ENCODE data around the gene TUBB3. TPM values are rescaled to one million over a fixed set of nuclear protein-coding genes. Genes with fewer than 3 reads are reported as not detected.

Gene TUBB3
- total RNA-seq, 3 donors from 2014 or later: 1.6 to 2.9 (median 1.8) TPM

DNA sequence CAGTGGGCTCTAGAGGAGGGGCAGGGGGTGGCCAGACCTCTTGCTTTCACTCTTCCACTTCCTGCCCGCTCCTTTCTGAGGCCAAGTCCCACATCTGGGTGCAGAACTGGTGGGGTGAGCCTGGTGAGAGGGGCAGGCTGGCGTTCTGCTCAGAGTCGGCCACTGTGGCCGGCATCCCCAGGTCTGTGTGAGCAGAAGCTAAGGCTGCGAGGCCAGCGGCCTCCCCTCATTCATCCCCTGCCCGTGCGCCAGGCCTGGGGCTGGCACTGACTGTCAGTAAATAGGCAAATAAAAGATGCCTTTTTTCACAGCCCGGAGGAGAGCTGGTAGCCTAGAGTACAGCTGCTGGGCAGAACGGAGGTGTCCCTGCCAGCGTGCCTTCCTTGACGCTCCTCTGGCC lies 26.6 kb downstream of the TUBB3 start:
- intact Hi-C loops (cut with DNase I; ENCODE audit: low total_unique reads): no loop called here
- no peaks in the 10 kb centered on the region for H3K9me3 ChIP-seq
- TF ChIP-seq POLR2AphosphoS5 (IDR thresholded peaks at IDR 0.05) (no peak), POLR2A (IDR thresholded peaks at IDR 0.05) (no peak)
- TF ChIP-seq, protein P1, sequence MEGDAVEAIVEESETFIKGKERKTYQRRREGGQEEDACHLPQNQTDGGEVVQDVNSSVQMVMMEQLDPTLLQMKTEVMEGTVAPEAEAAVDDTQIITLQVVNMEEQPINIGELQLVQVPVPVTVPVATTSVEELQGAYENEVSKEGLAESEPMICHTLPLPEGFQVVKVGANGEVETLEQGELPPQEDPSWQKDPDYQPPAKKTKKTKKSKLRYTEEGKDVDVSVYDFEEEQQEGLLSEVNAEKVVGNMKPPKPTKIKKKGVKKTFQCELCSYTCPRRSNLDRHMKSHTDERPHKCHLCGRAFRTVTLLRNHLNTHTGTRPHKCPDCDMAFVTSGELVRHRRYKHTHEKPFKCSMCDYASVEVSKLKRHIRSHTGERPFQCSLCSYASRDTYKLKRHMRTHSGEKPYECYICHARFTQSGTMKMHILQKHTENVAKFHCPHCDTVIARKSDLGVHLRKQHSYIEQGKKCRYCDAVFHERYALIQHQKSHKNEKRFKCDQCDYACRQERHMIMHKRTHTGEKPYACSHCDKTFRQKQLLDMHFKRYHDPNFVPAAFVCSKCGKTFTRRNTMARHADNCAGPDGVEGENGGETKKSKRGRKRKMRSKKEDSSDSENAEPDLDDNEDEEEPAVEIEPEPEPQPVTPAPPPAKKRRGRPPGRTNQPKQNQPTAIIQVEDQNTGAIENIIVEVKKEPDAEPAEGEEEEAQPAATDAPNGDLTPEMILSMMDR (IDR thresholded peaks at IDR 0.05): no peak
- no peak overlapping the region for H3K27ac ChIP-seq
- H3K4me3 ChIP-seq: peak overlapping the region; percentile 53 to 87 (median 63)
- DNase-seq (ENCODE audit: low spot score in 2 of 2): no peak
- H3K4me1 ChIP-seq: peaks cover 3 to 4% of the 10 kb centered on the region in 2 donors
- H3K27me3 ChIP-seq: no peaks in the 10 kb centered on the region
- H3K36me3 ChIP-seq: no peaks in the 10 kb centered on the region

- no peak overlapping the region for H3K27ac ChIP-seq
- DNase-seq (ENCODE audit: low spot score in 2 of 2): no peak
- no peaks in the 10 kb centered on the region for H3K9me3 ChIP-seq
- no peaks in the 10 kb centered on the region for H3K36me3 ChIP-seq
- no peak for TF ChIP-seq POLR2AphosphoS5 (IDR thresholded peaks at IDR 0.05)
- TF ChIP-seq, protein P1 (IDR thresholded peaks at IDR 0.05): no peak
- no peak for TF ChIP-seq POLR2A (IDR thresholded peaks at IDR 0.05)
- intact Hi-C loops (cut with DNase I; ENCODE audit: low total_unique reads): no loop called here
- H3K4me3 ChIP-seq: no peak overlapping the region
- H3K27me3 ChIP-seq: no peaks in the 10 kb centered on the region
- H3K4me1 ChIP-seq: peaks cover 3 to 4% of the 10 kb centered on the region in 2 donors
These were observed 28.4 kb downstream of the TUBB3 start for GRCh38 chr16:89951509-89951908.

DNA sequence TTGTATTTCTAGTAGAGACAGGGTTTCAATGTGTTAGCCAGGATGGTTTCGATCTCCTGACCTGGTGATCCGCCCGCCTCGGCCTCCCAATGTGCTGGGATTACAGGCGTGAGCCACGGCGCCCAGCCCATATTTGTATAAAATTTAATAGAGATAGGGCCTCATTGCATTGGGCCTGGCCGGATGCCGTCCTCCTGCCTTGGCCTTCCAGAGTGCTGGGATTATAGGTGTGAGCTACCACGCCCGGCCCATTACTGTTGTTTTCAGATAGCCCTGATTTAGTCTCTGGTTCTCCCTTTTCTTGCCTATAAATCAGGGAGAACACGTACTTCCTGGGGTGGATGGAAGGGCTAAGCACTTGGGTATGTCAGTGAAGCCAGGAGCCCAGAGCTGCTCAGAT lies 28.9 kb downstream of the TUBB3 start:
- Histone ChIP-seq H3K9me3 (no peaks in the 10 kb centered on the region), H3K27ac (no peak overlapping the region), H3K27me3 (no peaks in the 10 kb centered on the region), H3K4me3 (no peak overlapping the region), H3K36me3 (no peaks in the 10 kb centered on the region), H3K4me1 (peaks cover 3 to 4% of the 10 kb centered on the region in 2 donors)
- TF ChIP-seq POLR2A (IDR thresholded peaks at IDR 0.05) (no peak), POLR2AphosphoS5 (IDR thresholded peaks at IDR 0.05) (no peak)
- TF ChIP-seq, protein P1 (IDR thresholded peaks at IDR 0.05): no peak
- no peak for DNase-seq (ENCODE audit: low spot score in 2 of 2)
- intact Hi-C loops (cut with DNase I; ENCODE audit: low total_unique reads): no loop called here

- Histone ChIP-seq H3K36me3 (no peaks in the 10 kb centered on the region), H3K4me1 (peaks cover 3 to 4% of the 10 kb centered on the region in 2 donors), H3K4me3 (no peak overlapping the region), H3K27me3 (no peaks in the 10 kb centered on the region), H3K27ac (no peak overlapping the region), H3K9me3 (no peaks in the 10 kb centered on the region)
- no peak for DNase-seq (ENCODE audit: low spot score in 2 of 2)
- TF ChIP-seq POLR2AphosphoS5 (IDR thresholded peaks at IDR 0.05) (no peak), POLR2A (IDR thresholded peaks at IDR 0.05) (no peak)
- TF ChIP-seq, protein P1 (IDR thresholded peaks at IDR 0.05): no peak
- intact Hi-C loops (cut with DNase I; ENCODE audit: low total_unique reads): no loop called here
These were observed 29.4 kb downstream of the TUBB3 start for GRCh38 chr16:89952551-89952950.

- H3K9me3 ChIP-seq: no peaks in the 10 kb centered on the region
- no peak overlapping the region for H3K4me3 ChIP-seq
- no peaks in the 10 kb centered on the region for H3K27me3 ChIP-seq
- H3K27ac ChIP-seq: no peak overlapping the region
- TF ChIP-seq POLR2A (IDR thresholded peaks at IDR 0.05) (no peak), POLR2AphosphoS5 (IDR thresholded peaks at IDR 0.05) (no peak)
- TF ChIP-seq, protein P1 (IDR thresholded peaks at IDR 0.05): no peak
- intact Hi-C loops (cut with DNase I; ENCODE audit: low total_unique reads): no loop called here
- peaks cover 3 to 4% of the 10 kb centered on the region in 2 donors for H3K4me1 ChIP-seq
- DNase-seq (ENCODE audit: low spot score in 2 of 2): no peak
- no peaks in the 10 kb centered on the region for H3K36me3 ChIP-seq
These were observed 30.7 kb downstream of the TUBB3 start for GRCh38 chr16:89953671-89954406.

Data from breast epithelium (tissue), 4 donors.